NCI-H2107 treated with DMSO at 0.1 percent for 48 hours (cell line): ENCODE measurements around the gene CYB5RL.
"Not testable (repeated sequence)": the region's sequence is repeated elsewhere in the genome, so short reads cannot be mapped to it uniquely, and the experiment has no call there.

Source experiments
- DNase-seq: peaks from one replicate; lab custom pipeline; 2025; ENCODE audit not compliant: unreplicated experiment; lab: John Stamatoyannopoulos, UW

Gene CYB5RL

DNA sequence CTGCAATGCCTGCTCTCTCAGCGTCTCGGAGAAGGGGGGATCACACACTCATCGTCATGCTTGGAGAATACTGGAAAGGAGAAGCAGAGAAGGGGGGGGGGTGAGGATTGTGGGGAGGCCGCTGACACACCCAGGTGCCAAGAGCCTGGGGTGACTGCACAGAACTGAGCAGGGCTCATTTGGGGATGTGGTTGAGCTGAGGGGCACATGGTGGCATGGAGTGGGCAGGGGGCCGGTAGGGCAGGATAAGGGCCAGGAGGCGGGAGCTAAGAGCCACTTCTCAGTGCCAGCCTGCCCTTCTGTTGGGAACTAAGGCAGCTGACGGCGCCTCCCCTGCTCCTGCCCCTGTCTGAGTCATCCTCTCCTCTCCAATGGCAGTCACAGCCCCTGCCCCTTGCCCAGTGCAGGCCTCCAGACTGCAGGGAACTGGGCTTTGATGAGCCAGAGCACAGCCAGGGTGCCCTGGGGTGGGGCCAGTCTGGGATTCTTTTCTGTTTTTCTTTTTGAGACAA lies 27.3 kb upstream of the CYB5RL start:
- no peak for DNase-seq

- DNase-seq = no peak
Observed at GRCh38 chr1:54225986-54226559, 26.2 kb upstream of the CYB5RL start.

- no peak for DNase-seq
Observed at GRCh38 chr1:54225378-54225777, 25.5 kb upstream of the CYB5RL start.

- no peak for DNase-seq
Observed at GRCh38 chr1:54224233-54224632, 24.4 kb upstream of the CYB5RL start.

DNA sequence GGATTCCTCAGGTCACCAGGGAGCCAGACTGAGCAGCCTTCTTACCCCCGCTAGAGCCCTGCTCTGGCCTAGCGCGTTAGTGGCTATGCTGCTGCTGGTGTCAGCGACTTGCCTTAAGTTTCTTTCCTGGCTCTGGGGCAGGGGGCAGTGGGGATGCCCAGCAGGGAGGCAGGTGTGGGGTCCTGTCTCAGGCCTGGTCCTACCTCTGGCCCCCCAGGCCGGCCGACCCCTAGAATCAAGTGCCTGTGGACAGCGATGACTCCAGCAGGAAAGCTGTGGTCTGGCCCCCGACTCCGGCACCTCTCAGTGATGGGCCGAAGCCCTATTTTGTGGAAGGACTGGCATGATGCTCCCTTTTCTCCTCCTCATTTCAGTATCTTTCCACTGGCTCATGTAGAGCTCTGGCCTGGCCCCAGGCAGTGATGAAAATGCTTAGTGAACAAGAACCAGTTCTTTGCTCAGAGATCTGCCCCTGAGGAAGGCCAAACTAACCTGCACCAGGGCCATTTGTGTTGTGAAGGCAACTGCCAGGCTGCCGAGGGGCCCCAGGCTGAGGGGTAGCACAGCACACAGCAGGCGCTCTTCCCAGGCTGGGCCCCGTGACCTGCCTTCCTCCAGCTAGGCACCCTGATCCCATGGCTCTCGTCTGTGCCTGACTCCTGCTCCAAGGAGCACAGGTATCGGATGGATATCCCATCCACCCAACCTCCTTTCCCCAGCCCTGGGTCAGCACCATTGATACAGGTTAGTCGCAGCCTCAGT lies 23.8 kb upstream of the CYB5RL start:
- DNase-seq = no peak

DNA sequence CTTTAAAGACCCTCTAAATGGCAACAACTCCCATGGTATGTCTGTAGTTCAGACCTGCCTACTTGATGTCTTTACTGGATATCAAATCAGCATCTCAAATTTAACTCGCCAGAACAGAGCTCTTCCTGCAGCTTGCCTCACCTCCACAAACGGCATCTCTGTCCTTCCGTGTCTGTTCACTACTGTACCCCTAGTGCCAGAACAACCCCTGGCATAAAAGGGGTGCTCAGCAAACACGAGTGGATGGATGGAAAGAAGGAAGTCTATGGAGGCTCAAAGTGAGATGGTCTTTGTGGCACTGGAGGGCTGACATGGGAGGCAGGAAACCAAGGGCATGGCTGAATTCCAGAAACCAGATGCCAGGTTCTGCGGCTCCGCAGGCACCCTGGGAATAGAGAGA lies 22.9 kb upstream of the CYB5RL start:
- no peak for DNase-seq

GRCh38 chr1:54221867-54222484 lies 22.1 kb upstream of the CYB5RL start:
- no peak for DNase-seq

- DNase-seq = no peak
Observed at GRCh38 chr1:54221113-54221834, 21.4 kb upstream of the CYB5RL start.

DNA sequence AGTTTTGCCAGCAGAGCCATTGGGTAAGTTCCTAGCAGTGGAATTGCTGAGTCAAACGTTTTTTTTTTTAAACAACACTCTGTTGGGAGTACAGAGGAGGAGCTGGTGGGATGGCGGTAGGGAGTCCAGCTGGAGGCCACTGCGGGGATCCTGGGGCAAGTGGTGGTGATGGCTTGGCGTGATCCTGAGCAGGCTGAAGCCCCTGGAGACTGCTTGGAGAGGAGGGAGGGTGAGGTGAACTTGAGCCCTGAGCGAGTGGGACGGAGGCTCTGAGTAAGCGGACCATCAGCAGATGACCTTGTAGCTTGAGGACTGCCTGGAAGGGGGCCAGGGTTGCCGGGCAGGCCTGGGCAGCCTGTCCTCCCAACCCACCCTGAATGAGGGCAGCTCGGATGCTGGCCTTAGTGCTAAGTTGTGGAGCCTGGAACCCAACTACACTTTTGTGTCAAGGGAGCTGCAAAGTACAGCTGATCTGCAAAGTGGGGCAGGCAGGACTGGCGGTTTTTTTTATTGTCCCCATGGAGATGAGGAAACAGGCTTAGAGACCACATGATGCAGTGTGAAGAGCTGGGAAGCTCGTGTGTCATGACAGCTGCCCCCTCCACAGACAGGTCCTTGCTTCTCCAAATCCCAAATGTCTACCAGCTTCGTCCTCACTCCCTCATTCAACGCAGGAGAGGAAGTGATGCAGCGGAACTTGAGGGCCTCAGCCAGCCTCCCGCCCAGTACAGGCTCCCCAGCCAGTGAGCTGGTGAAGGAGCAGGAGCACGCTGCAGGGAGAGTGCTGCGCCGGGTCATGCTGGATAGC lies 20.4 kb upstream of the CYB5RL start:
- peak; percentile 62 for DNase-seq

DNA sequence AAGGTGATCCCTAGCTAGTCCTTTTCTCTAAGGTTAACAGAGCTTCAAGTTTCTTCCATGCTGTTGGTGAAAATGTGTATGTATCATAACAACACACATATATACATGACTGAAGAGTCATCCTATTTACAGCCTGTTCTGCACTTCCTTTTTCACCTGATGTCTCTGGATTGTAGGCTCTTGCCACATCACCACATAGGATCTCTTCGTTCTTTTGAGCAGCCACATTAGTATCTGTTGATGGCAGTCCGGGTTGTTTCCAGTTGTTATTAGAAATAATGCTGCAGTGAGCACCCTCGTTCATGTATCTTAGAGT lies 19.8 kb upstream of the CYB5RL start:
- no peak for DNase-seq

GRCh38 chr1:54218883-54219687 lies 19.3 kb upstream of the CYB5RL start:
- DNase-seq = no peak

DNA sequence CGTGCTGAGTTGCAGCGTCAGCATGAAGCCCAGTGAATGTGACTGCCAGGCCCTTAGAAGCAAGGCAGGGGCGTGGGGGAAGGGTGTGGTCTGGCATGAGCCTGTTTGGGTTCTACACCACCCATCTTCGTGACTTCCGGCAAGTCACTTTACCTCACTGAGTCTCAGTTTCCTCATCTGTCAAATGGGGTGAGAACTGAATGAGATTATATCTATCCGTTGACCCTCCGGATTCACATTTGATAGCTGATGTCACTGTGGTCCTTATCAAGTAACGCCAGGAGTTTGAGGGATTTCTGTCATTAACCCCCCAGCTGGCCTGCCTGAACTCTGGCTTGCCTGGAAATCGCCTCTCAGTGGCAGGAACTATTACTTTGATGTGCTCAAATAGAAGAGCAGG lies 15.7 kb upstream of the CYB5RL start:
- DNase-seq = no peak

DNA sequence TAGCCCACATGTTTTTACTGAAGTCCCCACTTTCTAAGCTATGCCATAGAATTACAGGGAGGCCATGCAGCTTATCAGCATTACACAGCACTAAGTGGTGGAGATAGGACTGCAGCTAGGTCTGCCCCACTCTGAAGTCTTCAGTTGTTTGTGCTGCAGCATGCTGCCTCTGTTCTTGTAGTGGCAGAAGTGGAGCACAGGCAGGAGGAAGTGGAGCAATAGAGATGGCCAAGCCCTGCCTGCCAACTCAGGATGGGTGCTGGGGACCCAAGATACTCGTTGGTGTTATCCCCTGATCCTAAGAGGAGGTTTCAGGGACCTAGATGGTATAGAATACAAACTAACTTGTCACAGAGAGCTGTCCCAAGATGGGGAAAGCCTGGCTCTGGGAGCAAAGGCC lies 13.0 kb upstream of the CYB5RL start:
- no peak for DNase-seq

GRCh38 chr1:54207896-54208295 lies 8.1 kb upstream of the CYB5RL start:
- not testable (repeated sequence) for DNase-seq

DNA sequence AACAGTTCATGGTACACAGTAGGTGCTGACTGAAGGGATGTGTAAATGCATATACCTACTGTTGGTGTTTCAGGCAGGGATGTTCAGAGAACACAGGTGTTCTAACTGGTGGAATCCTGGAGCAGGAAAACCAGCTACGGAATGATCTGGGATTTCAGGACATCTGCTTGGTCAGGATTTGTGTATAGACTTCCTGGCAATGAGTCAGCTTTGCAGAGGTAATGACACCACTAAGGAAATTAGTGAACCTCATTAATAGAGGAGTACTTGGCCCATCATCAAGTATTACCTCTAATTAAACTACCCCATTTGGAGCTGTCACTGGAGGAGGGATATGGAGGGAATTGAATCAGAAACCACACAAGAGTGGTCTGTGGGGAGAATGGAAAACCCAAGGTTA lies 7.5 kb upstream of the CYB5RL start:
- DNase-seq = no peak

GRCh38 chr1:54204199-54204598 lies 4.4 kb upstream of the CYB5RL start:
- no peak for DNase-seq

- no peak for DNase-seq
Observed at GRCh38 chr1:54200519-54200997, 728 bp upstream of the CYB5RL start.

- DNase-seq = peak; percentile 43
Observed at GRCh38 chr1:54199151-54199764, 572 bp downstream of the CYB5RL start.

DNA sequence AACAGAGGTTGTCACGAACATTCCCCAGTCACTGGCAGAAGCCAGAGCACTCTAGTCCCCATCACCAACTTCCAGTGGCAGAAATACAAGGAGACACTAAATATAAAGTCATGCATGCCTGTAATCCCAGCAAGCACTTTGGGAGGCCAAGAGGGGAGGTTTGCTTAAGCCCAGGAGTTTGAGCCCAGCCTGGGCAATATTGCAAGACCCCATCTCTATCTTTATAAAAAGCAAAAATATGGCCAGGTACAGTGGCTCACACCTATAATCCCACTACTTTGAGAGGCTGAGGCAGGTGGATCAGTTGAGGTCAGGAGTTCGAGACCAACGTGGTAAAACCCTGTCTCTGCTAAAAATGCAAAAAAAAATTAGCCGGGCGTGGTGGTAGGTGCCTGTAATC lies 6.4 kb downstream of the CYB5RL start:
- DNase-seq = no peak

DNA sequence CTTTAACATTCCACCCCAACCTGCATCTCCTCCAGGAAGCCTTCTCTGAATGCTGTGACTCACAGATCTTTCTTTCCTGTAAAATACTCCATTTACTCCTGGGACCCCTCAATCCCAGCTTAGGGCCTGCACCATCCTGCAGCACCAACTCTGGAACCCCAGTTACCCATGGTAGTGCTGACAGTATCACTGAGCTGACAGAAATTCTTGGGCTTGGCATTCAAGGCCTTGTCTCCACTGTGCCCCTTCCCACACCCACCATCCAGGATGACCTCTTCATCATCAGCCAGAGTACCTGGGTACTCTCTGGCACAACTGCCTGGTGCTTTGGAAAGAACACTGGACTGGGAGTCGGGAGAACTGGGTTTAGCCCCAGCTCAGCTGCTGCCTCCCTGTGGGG lies 8.3 kb downstream of the CYB5RL start:
- DNase-seq = no peak
